H1 (cell line): Measurements from ENCODE around the gene GOLGA1.

ENCODE experiments used
- BRCA1 ChIP-seq: IDR thresholded peaks from 2 replicates; pipeline ENCODE4 v1.6.1; 2012; ENCODE audit warnings: low read depth, low read length, improper control_type of control experiment
- MAFK ChIP-seq: IDR thresholded peaks from 2 replicates; pipeline ENCODE4 v1.6.1; 2012; ENCODE audit warnings: low read depth, mild to moderate bottlenecking, improper control_type of control experiment, low read length
- PHF8 ChIP-seq: fragments of 200-600 bp; sonication (generic); conservative IDR thresholded peaks from 2 replicates; pipeline ENCODE4 v1.7.1; 2012; ENCODE audit warnings: low read depth, mild to moderate bottlenecking, inconsistent platforms, low read length, moderate library complexity
- POLR2A ChIP-seq, 2 experiments: IDR thresholded peaks; 1 replicate in 1 of 2; 2 replicates in 1 of 2; pipeline ENCODE4 v1.6.1; 2011; ENCODE audit warnings: low read depth in 2 of 2, low read length in 2 of 2, mild to moderate bottlenecking in 2 of 2; ENCODE audit errors: control extremely low read depth in 1 of 2
- RAD21 ChIP-seq, 2 experiments: IDR thresholded peaks in 1 of 2; conservative IDR thresholded peaks in 1 of 2; 2 replicates each; pipeline ENCODE4 v1.6.1; 2011; ENCODE audit warnings: low read depth in 2 of 2, low read length in 2 of 2, improper control_type of control experiment in 1 of 2, inconsistent platforms in 1 of 2, mild to moderate bottlenecking in 1 of 2, moderate library complexity in 1 of 2
- RBBP5 ChIP-seq: IDR thresholded peaks from 2 replicates; pipeline ENCODE4 v1.7.1; 2012; ENCODE audit warnings: low read depth, mild to moderate bottlenecking, inconsistent platforms, low read length, moderate library complexity, borderline replicate concordance
- SP2 ChIP-seq: IDR thresholded peaks from 2 replicates; pipeline ENCODE4 v1.6.1; 2012; ENCODE audit warnings: mild to moderate bottlenecking, low read length, inconsistent platforms
- SP4 ChIP-seq: IDR thresholded peaks from 2 replicates; pipeline ENCODE4 v1.6.1; 2012; ENCODE audit warnings: low read length, inconsistent platforms
- SUZ12 ChIP-seq: fragments of 200-600 bp; sonication (generic); IDR thresholded peaks from 2 replicates; pipeline ENCODE4 v1.6.1; 2012; ENCODE audit warnings: mild to moderate bottlenecking, inconsistent platforms, low read length, moderate library complexity, mixed read lengths
- TCF12 ChIP-seq: IDR thresholded peaks from 2 replicates; pipeline ENCODE4 v1.6.1; 2011; ENCODE audit warnings: low read depth, mild to moderate bottlenecking, low read length
- TF ChIP-seq, protein P1 (sequence below), 3 experiments: IDR thresholded peaks; 1 replicate in 2 of 3; 2 replicates in 1 of 3; pipeline versions ENCODE4 v1.5.1 to v1.6.1; 2011; ENCODE audit warnings: low read length in 3 of 3, mild to moderate bottlenecking in 3 of 3, inconsistent platforms in 2 of 3, low read depth in 1 of 3, moderate library complexity in 1 of 3; ENCODE audit not compliant: insufficient read depth in 1 of 3; ENCODE audit errors: control extremely low read depth in 1 of 3
- TF ChIP-seq, protein P2 (sequence below): IDR thresholded peaks from 2 replicates; pipeline ENCODE4 v1.6.1; 2012; ENCODE audit warnings: inconsistent platforms
- TF ChIP-seq, protein P3 (sequence below): IDR thresholded peaks from 2 replicates; pipeline ENCODE4 v1.6.1; 2011; ENCODE audit warnings: low read length, improper control_type of control experiment

DNA sequence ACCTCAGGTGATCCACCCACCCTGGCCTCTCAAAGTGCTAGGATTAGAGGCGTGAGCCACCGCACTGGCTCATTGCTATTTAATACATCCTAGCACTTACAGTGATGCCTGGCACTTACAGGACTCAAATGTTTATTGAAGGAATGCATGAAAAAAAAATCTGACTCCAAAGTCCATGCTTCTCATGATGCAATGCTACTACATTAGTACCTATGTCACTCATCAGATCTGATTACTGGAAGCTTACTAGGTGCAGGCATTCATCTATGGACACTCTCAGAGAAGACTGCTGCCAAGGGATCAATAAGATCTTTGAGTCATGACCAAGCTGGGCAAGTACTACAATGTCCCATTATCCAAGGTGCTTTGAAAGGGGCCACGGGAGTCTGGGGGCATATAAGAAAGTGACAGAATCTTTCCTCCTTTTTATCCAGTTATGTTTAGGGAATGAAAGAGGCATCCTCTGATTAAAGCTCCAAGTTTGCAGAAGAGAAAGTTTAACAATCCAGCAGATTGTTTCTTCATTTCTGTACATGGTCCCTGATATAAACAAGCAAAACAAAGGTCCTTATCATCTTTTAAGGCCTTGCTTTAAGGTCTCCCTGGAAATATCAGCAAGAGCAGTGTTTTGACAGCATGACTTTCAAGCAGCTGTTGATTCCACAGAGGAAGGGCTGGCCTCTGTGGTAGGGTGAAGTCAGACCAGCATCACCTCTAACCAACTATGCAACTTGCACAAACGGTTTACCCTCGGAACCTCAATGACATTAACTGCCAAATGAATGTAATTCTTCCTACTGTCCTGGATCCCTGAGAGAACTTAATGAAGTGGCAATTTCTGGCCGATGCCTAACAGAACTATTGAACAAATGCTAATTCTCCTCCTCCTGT, 43.1 kb downstream of the GOLGA1 start:
- TF ChIP-seq RAD21 (IDR thresholded peaks at IDR 0.05 in 1 of 2, conservative IDR thresholded peaks at IDR 0.05 in 1 of 2; ENCODE audit: low read depth in 2 of 2, low read length in 2 of 2) (no peak), TCF12 (no peak), SUZ12 (no peak), BRCA1 (no peak), SP2 (no peak), RBBP5 (no peak), PHF8 (no peak), POLR2A (IDR thresholded peaks at IDR 0.05; ENCODE audit: control extremely low read depth in 1 of 2, low read depth in 2 of 2, low read length in 2 of 2) (no peak), MAFK (no peak), SP4 (no peak)
- TF ChIP-seq, protein P1, sequence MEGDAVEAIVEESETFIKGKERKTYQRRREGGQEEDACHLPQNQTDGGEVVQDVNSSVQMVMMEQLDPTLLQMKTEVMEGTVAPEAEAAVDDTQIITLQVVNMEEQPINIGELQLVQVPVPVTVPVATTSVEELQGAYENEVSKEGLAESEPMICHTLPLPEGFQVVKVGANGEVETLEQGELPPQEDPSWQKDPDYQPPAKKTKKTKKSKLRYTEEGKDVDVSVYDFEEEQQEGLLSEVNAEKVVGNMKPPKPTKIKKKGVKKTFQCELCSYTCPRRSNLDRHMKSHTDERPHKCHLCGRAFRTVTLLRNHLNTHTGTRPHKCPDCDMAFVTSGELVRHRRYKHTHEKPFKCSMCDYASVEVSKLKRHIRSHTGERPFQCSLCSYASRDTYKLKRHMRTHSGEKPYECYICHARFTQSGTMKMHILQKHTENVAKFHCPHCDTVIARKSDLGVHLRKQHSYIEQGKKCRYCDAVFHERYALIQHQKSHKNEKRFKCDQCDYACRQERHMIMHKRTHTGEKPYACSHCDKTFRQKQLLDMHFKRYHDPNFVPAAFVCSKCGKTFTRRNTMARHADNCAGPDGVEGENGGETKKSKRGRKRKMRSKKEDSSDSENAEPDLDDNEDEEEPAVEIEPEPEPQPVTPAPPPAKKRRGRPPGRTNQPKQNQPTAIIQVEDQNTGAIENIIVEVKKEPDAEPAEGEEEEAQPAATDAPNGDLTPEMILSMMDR (IDR thresholded peaks at IDR 0.05; ENCODE audit: control extremely low read depth in 1 of 3, insufficient read depth in 1 of 3, low read depth in 1 of 3, low read length in 3 of 3) = no peak
- TF ChIP-seq, protein P2, sequence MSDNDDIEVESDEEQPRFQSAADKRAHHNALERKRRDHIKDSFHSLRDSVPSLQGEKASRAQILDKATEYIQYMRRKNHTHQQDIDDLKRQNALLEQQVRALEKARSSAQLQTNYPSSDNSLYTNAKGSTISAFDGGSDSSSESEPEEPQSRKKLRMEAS = no peak
- TF ChIP-seq, protein P3, sequence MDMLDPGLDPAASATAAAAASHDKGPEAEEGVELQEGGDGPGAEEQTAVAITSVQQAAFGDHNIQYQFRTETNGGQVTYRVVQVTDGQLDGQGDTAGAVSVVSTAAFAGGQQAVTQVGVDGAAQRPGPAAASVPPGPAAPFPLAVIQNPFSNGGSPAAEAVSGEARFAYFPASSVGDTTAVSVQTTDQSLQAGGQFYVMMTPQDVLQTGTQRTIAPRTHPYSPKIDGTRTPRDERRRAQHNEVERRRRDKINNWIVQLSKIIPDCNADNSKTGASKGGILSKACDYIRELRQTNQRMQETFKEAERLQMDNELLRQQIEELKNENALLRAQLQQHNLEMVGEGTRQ = no peak
